AG04449 (cell line): Measurements from ENCODE around the gene SASS6.
"Not testable (repeated sequence)": the region's sequence is repeated elsewhere in the genome, so short reads cannot be mapped to it uniquely, and the experiment has no call there.

ENCODE experiments used
- CTCF ChIA-PET: fragments of 350-600 bp; formaldehyde crosslinking; extraction: SDS; loops from one replicate; lab custom pipeline; 2021; ENCODE audit warnings: antibody characterized with exemption; lab: Yijun Ruan, JAX
- POLR2A ChIA-PET: fragments of 400-600, 350-600 bp; formaldehyde crosslinking; extraction: SDS; loops from one replicate; lab custom pipeline; 2020; ENCODE audit warnings: antibody characterized with exemption, inconsistent platforms; lab: Yijun Ruan, JAX
- DNase-seq: peaks from one replicate; pipeline ENCODE4 v3.0.0-alpha.2; 2010; ENCODE audit warnings: low read depth, low spot score
- H3K4me3 ChIP-seq: 2 replicates; pipeline ENCODE4 v1.5.1; 2011; ENCODE audit warnings: low read depth, mild to moderate bottlenecking, control low read depth, low read length
- CTCF ChIP-seq: IDR thresholded peaks from one replicate; pipeline ENCODE4 v1.5.1; 2011; ENCODE audit warnings: mild to moderate bottlenecking, moderate library complexity, low read length, control low read depth, inconsistent platforms; ENCODE audit not compliant: insufficient read depth; ENCODE audit errors: missing control alignments

Gene SASS6

DNA sequence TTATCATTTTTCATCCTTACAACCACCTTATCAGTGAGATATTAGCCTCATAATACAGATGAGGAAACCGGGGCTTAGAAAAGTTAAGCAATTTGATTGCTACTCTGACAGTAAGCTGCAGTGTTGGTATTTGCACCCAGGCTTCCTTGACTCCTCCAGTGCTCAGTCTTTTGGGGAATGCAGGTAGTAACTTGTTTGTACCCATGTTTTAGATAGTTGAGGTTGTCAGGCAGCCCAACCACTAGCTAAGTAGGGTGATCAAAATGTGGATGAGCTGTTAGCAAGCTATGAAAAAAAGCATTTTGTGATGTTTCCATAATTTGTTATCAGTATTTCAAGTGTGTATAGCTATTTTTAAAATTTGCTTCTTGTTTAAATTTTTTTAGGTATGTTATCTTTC is 80.8 kb downstream of the SASS6 start:
- DNase-seq = no peak
- CTCF ChIA-PET = interaction anchor here (0.7 kb wide), 1 partner anchor 240 kb away, joined by 3 read pairs; no protein-coding TSS in a partner anchor
- no peak overlapping the region for H3K4me3 ChIP-seq
- POLR2A ChIA-PET = no interaction called here
- no peak for TF ChIP-seq CTCF

- CTCF ChIA-PET = interaction anchor here (0.7 kb wide), 1 partner anchor 239 kb away, joined by 3 read pairs; no protein-coding TSS in a partner anchor
- POLR2A ChIA-PET = no interaction called here
- DNase-seq = no peak
- H3K4me3 ChIP-seq = no peak overlapping the region
- no peak for TF ChIP-seq CTCF
Measured at GRCh38 chr1:100051401-100051800, 81.3 kb downstream of the SASS6 start.

DNA sequence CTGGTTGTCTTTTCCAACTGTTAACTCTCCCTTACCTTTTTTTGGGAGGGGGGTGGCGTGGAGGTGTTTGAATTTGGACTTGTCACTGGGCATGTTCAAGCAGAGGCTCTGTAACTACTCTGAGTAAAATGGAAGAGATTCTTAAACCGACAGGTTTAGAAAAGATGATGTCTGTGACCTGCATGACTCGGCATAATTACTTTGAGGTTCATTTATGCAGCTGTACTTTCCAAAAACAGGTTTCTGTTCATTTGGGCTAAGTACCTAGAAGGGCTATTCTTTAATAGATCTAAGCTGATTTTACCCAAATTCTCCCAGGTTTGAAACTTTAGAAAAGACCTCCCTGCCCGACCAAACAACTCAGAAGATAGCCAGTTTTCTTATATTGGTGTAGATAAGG is 82.6 kb downstream of the SASS6 start:
- DNase-seq = no peak
- no peak overlapping the region for H3K4me3 ChIP-seq
- TF ChIP-seq CTCF = no peak
- ChIA-PET POLR2A (no interaction called here), CTCF (interaction anchor here (1.1 kb wide), 1 partner anchor 11 kb away, joined by 3 read pairs; no protein-coding TSS in a partner anchor)

DNA sequence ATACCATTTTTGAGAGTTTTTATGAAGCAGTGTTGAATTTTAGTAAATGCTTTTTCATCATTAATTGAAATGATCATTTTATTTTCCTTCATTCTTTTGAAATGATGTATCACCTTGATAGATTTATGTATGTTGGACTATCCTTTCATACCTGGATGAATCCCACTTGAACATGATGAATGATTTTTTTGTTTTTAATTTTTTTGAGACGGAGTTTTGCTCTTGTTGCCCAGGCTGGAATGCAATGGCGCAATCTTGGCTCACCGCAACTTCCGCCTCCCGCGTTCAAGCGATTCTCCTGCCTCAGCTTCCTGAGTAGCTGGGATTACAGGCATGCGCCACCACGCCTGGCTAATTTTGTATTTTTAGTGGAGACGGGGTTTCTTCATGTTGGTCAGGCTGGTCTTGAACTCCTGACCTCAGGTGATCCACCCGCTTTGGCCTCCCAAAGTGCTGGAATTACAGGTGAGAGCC is 85.5 kb downstream of the SASS6 start:
- POLR2A ChIA-PET = interaction anchor here (0.8 kb wide), 1 partner anchor 28 kb away, joined by 3 read pairs; no protein-coding TSS in a partner anchor
- H3K4me3 ChIP-seq, CTCF ChIA-PET, DNase-seq: not testable (repeated sequence)

DNA sequence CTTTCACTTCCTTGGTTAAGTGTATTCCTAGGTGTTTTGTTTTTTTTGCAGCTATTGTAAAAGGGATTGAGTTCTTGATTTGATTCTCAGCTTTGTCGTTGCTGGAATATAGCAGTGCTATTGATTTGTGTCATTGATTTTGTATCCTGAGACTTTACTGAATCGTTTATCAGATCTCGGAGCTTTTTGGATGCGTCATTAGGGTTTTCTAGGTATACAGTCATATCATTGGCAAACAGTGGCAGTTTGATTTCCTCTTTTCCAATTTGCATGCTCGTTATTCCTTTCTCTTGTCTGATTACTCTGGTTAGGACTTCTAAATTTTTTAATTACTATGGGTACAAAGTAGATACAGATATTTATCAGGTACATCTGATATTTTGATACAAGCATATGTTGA is 87.5 kb downstream of the SASS6 start:
- no peak for DNase-seq
- ChIA-PET POLR2A (no interaction called here), CTCF (no interaction called here)
- no peak overlapping the region for H3K4me3 ChIP-seq
- TF ChIP-seq CTCF = no peak

GRCh38 chr1:100039591-100039990 is 93.1 kb downstream of the SASS6 start:
- CTCF ChIA-PET = interaction anchor here (1.4 kb wide), 1 partner anchor 11 kb away, joined by 3 read pairs; no protein-coding TSS in a partner anchor
- H3K4me3 ChIP-seq = peak overlapping the region; percentile 80
- no peak for TF ChIP-seq CTCF
- DNase-seq = no peak
- POLR2A ChIA-PET = no interaction called here

DNA sequence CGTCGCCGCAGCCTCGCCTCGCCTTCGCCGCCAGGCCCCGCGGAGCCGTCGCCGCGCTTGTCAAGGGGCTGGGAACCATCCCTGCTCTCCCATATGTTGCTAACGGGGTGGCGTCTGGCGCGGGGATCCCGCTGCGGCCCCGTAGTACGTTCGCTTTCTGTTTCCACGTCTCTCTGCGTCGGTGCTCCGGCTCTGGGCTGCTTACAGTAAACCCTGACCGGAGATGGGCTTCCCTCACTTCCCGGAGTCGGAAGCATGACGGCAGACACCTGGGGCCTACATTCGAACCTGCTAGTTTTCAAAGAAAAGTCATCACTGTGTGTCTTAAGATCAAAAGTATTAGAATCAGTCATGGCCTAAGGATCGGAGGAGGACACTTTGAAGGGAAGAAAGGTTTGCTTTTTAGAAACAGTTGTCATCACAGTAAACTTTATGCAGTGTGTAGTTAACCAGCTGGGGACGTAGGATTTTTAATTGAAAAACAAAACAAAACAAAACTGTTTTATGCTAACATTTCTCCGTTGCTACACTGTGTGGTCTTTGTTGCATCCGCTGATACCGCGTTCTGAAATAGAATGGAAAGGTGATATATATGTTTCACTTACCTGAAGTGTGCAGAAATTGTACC is 94.0 kb downstream of the SASS6 start:
- DNase-seq = peak; percentile 3
- ChIA-PET CTCF (interaction anchor here (1.4 kb wide), 1 partner anchor 11 kb away, joined by 3 read pairs; no protein-coding TSS in a partner anchor), POLR2A (interaction anchor here (0.9 to 1.3 kb wide), 2 partner anchors 69 to 223 kb away, joined by 3 to 4 read pairs; partner anchors contain the start of gene SLC35A3)
- TF ChIP-seq CTCF = no peak
- peak overlapping the region; percentile 80 for H3K4me3 ChIP-seq
